ENCODE data around the gene KDM6A. TPM values are rescaled to one million over a fixed set of nuclear protein-coding genes. Genes with fewer than 3 reads are reported as not detected.
"Not testable (repeated sequence)": the region's sequence is repeated elsewhere in the genome, so short reads cannot be mapped to it uniquely, and the experiment has no call there.

Gene KDM6A
- total and polyA plus RNA-seq, 8 donors, result 21.1 to 75.0 (median 49.2) TPM

DNA sequence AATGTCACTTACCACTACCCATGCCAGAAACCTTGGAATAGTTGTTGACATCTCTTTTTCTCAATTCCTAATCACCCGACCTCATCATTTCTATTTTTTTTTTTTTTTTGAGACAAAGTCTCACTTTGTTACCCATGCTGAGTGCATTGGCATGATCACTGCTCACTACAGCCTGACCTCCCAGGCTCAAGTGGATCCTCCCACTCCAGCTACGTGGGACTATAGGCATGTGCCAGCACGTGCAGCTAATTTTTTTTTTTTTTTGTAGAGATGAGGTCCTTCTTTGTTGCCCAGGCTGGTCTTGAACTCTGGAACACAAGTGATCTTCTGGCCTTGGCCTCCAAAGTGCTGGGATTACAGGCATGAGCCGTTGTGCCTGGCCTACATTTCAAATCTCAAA is 12.0 kb downstream of the KDM6A start:
- Histone ChIP-seq H3K4me1 (peaks cover 5 to 27% of the 10 kb centered on the region in 2 donors), H3K36me3 (no peaks in the 10 kb centered on the region), H3K4me3 (no peak overlapping the region), H3K27me3 (no peaks in the 10 kb centered on the region), H3K9me3 (no peaks in the 10 kb centered on the region), H3K27ac (no peak overlapping the region)
- TF ChIP-seq, protein P1, sequence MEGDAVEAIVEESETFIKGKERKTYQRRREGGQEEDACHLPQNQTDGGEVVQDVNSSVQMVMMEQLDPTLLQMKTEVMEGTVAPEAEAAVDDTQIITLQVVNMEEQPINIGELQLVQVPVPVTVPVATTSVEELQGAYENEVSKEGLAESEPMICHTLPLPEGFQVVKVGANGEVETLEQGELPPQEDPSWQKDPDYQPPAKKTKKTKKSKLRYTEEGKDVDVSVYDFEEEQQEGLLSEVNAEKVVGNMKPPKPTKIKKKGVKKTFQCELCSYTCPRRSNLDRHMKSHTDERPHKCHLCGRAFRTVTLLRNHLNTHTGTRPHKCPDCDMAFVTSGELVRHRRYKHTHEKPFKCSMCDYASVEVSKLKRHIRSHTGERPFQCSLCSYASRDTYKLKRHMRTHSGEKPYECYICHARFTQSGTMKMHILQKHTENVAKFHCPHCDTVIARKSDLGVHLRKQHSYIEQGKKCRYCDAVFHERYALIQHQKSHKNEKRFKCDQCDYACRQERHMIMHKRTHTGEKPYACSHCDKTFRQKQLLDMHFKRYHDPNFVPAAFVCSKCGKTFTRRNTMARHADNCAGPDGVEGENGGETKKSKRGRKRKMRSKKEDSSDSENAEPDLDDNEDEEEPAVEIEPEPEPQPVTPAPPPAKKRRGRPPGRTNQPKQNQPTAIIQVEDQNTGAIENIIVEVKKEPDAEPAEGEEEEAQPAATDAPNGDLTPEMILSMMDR (IDR thresholded peaks at IDR 0.05), result no peak
- intact Hi-C loops (cut with DNase I), result no loop called here
- no peak for DNase-seq
- ATAC-seq, result no peak

DNA sequence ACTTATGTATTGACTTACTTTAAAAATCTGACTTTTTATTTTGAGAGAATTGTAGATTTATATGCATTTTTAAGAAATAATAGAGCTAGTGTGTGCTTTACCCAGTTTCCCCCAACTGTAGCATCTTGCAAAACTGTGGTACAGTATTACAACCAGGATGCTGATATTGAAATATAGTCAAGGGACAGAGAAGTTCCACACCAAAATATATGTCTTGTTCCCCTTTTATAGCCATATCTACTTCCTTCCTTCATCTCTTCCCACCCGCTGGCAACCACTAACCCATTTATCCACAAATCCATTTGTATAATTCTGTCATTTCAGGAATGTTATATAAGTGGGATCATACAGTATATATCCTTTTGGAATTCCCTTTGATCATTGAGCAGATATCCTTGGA is 16.8 kb downstream of the KDM6A start:
- ATAC-seq (no peak), DNase-seq (no peak)
- TF ChIP-seq, protein P1 (IDR thresholded peaks at IDR 0.05), result no peak
- intact Hi-C loops (cut with DNase I), result no loop called here
- no peaks in the 10 kb centered on the region for H3K36me3 ChIP-seq
- H3K27me3 ChIP-seq, result no peaks in the 10 kb centered on the region
- no peaks in the 10 kb centered on the region for H3K9me3 ChIP-seq
- H3K4me1 ChIP-seq, result peaks cover 5 to 28% of the 10 kb centered on the region in 2 donors
- peak overlapping the region in 1 of 2 donors; percentile 37 for H3K27ac ChIP-seq
- no peak overlapping the region for H3K4me3 ChIP-seq

GRCh38 chrX:44890247-44890646 is 17.3 kb downstream of the KDM6A start:
- Histone ChIP-seq H3K9me3 (no peaks in the 10 kb centered on the region), H3K36me3 (no peaks in the 10 kb centered on the region), H3K27ac (peak overlapping the region in 1 of 2 donors; percentile 37), H3K4me3 (no peak overlapping the region), H3K4me1 (peaks cover 5 to 25% of the 10 kb centered on the region in 2 donors), H3K27me3 (no peaks in the 10 kb centered on the region)
- intact Hi-C loops (cut with DNase I), result no loop called here
- DNase-seq, result no peak
- ATAC-seq, result no peak
- TF ChIP-seq, protein P1 (IDR thresholded peaks at IDR 0.05), result no peak

GRCh38 chrX:44890687-44891086 is 17.7 kb downstream of the KDM6A start:
- intact Hi-C loops (cut with DNase I), result not testable (repeated sequence)

GRCh38 chrX:44891642-44892041 is 18.7 kb downstream of the KDM6A start:
- H3K4me3 ChIP-seq, result no peak overlapping the region
- peaks cover 0 to 3% of the 10 kb centered on the region in 2 donors for H3K9me3 ChIP-seq
- DNase-seq (no peak), ATAC-seq (no peak)
- no peaks in the 10 kb centered on the region for H3K27me3 ChIP-seq
- H3K4me1 ChIP-seq, result peaks cover 5 to 25% of the 10 kb centered on the region in 2 donors
- no peaks in the 10 kb centered on the region for H3K36me3 ChIP-seq
- TF ChIP-seq, protein P1 (IDR thresholded peaks at IDR 0.05), result no peak
- H3K27ac ChIP-seq, result peak overlapping the region in 1 of 2 donors; percentile 18
- intact Hi-C loops (cut with DNase I), result no loop called here

More at GRCh38 chrX:44890687-44891086, 17.7 kb downstream of the KDM6A start:
- not testable (repeated sequence) for H3K27me3 ChIP-seq, ATAC-seq, DNase-seq, H3K9me3 ChIP-seq, H3K4me3 ChIP-seq, H3K36me3 ChIP-seq
- Histone ChIP-seq H3K4me1 (peaks cover 5 to 25% of the 10 kb centered on the region in 2 donors), H3K27ac (peak overlapping the region in 1 of 2 donors; percentile 37)

DNA sequence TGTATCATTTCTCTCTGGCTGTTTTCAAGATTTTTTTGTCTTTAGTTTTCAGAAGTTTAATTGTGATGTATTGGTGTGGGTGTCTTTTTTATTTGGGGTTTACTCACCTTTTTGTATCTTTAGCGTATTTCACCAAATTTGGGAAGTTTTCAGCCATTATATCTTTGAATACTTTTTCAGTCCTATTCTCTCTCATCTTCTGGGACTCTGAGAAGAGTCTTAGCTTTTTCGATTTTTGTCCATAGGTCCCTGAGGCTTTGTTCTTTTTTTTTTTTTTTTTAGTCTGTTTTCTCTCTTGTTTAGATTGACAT is 23.8 kb downstream of the KDM6A start:
- H3K4me1 ChIP-seq, result peaks cover 5 to 17% of the 10 kb centered on the region in 2 donors
- TF ChIP-seq, protein P1 (IDR thresholded peaks at IDR 0.05), result no peak

More for the DNA sequence above, 23.8 kb downstream of the KDM6A start:
- intact Hi-C loops (cut with DNase I), result no loop called here
- no peak for DNase-seq
- Histone ChIP-seq H3K4me3 (no peak overlapping the region), H3K9me3 (peaks cover 0 to 3% of the 10 kb centered on the region in 2 donors), H3K27ac (no peak overlapping the region), H3K36me3 (no peaks in the 10 kb centered on the region), H3K27me3 (no peaks in the 10 kb centered on the region)
- ATAC-seq, result no peak
